Stomach (tissue), 9 donors: ENCODE data around the gene CLTA. TPM values are rescaled to one million over a fixed set of nuclear protein-coding genes. Genes with fewer than 3 reads are reported as not detected.

Experiments
- DNase-seq, 2 donors: peaks; one replicate each; pipeline versions ENCODE4 v3.0.0 to v3.0.0-alpha.2; 2013 to 2019
- H3K27ac ChIP-seq, 5 donors: fragments of 200-600 bp in 4 of 5; sonication (generic) in 4 of 5; one replicate each; pipeline ENCODE4 v1.5.1; 2013 to 2019; ENCODE audit warnings: mild to moderate bottlenecking in 1 of 5, moderate library complexity in 1 of 5
- H3K27me3 ChIP-seq, 3 donors: fragments of 200-600 bp; sonication (generic); one replicate each; pipeline ENCODE4 v1.5.1; 2017 to 2019; ENCODE audit warnings: mixed run types in 1 of 3
- H3K36me3 ChIP-seq, 4 donors: fragments of 200-600 bp; sonication (generic); 1 replicate in 3 of 4; 2 replicates in 1 of 4; pipeline ENCODE4 v1.5.1; 2016 to 2019
- H3K4me1 ChIP-seq, 4 donors: fragments of 200-600 bp; sonication (generic); one replicate each; pipeline ENCODE4 v1.5.1; 2016 to 2019
- H3K4me3 ChIP-seq, 4 donors: fragments of 200-600 bp; sonication (generic) in 3 of 4; one replicate each; pipeline ENCODE4 v1.5.1; 2016 to 2019; ENCODE audit warnings: mild to moderate bottlenecking in 1 of 4
- H3K9me3 ChIP-seq, 4 donors: fragments of 200-600 bp; sonication (generic); one replicate each; pipeline ENCODE4 v1.5.1; 2016 to 2019
- EP300 ChIP-seq: sonication (generic); formaldehyde crosslinking; IDR thresholded peaks from one replicate; pipeline ENCODE4 v1.6.1; 2017; ENCODE audit warnings: antibody characterized with exemption
- POLR2A ChIP-seq, 4 donors: fragments of 450-650 bp; IDR thresholded peaks; one replicate each; pipeline ENCODE4 v1.6.1; 2016; ENCODE audit warnings: antibody characterized with exemption in 4 of 4, control low read depth in 2 of 4, mild to moderate bottlenecking in 1 of 4, moderate library complexity in 1 of 4
- POLR2AphosphoS5 ChIP-seq, 3 donors: sonication (generic); formaldehyde crosslinking; IDR thresholded peaks; one replicate each; pipeline ENCODE4 v1.6.1; 2016; ENCODE audit warnings: antibody characterized with exemption in 3 of 3
- WGBS, 5 donors: extraction: QIAGEN DNeasy Blood & Tissue Kit in 3 of 5; methylation state at CpG; one replicate each; pipeline versions ENCODE4 v1.1.5 to v1.1.7; 2013 to 2018; 5-methylcytosine and 5-hydroxymethylcytosine counted together
- intact Hi-C: fragments of 100-400 bp; cut with DNase I; formaldehyde crosslinking; loops from one replicate; pipeline ENCODE4 v1.15.1; 2023; ENCODE audit warnings: low total_unique reads
- polyA plus RNA-seq, 3 donors: library from polyadenylated mRNA; stranded (reverse); fragments of 200-250 nt; gene quantifications; one replicate each; pipeline ENCODE4 v1.2.3, GENCODE V29; 2013
- total RNA-seq, 5 donors: library from RNA; depleted of rRNA; stranded (reverse); fragments of >200 nt; gene quantifications; one replicate each; pipeline versions ENCODE4 v1.1.0 to v1.2.3, GENCODE V29; 2014 to 2016
- TF ChIP-seq, protein P1 (sequence below), 7 experiments: fragments of 450-650 bp in 4 of 7; fragments of 200-600 bp in 3 of 7; sonication (generic) in 3 of 7; IDR thresholded peaks; one replicate each; pipeline ENCODE4 v1.5.1; 2016 to 2019; ENCODE audit warnings: antibody characterized with exemption in 7 of 7, control low read depth in 2 of 7, mild to moderate bottlenecking in 1 of 7
- donor health status: healthy with polysubstance abuse.
- donor health status: Bipolar disorder and iron deficiency.
- donor health status: healthy.

Gene CLTA
- total and polyA plus RNA-seq, 8 donors, result 25.1 to 890 (median 150) TPM

- TF ChIP-seq, protein P1, sequence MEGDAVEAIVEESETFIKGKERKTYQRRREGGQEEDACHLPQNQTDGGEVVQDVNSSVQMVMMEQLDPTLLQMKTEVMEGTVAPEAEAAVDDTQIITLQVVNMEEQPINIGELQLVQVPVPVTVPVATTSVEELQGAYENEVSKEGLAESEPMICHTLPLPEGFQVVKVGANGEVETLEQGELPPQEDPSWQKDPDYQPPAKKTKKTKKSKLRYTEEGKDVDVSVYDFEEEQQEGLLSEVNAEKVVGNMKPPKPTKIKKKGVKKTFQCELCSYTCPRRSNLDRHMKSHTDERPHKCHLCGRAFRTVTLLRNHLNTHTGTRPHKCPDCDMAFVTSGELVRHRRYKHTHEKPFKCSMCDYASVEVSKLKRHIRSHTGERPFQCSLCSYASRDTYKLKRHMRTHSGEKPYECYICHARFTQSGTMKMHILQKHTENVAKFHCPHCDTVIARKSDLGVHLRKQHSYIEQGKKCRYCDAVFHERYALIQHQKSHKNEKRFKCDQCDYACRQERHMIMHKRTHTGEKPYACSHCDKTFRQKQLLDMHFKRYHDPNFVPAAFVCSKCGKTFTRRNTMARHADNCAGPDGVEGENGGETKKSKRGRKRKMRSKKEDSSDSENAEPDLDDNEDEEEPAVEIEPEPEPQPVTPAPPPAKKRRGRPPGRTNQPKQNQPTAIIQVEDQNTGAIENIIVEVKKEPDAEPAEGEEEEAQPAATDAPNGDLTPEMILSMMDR (IDR thresholded peaks at IDR 0.05), result no peak
- WGBS, 5 donors, result 57 to 75% (median 63%) methylated on average over 13 of the region's 13 CpGs
- no peaks in the 10 kb centered on the region for H3K9me3 ChIP-seq
- intact Hi-C loops, result no loop called here
- DNase-seq, result no peak
- peaks cover 39 to 93% (median 88%) of the 10 kb centered on the region in 4 donors for H3K36me3 ChIP-seq
- no peak overlapping the region for H3K4me3 ChIP-seq
- H3K27me3 ChIP-seq, result no peaks in the 10 kb centered on the region
- no peak overlapping the region for H3K27ac ChIP-seq
- H3K4me1 ChIP-seq, result peaks cover 0 to 33% (median 18%) of the 10 kb centered on the region in 4 donors
Measured at GRCh38 chr9:36217256-36217968, 26.7 kb downstream of the CLTA start.

DNA sequence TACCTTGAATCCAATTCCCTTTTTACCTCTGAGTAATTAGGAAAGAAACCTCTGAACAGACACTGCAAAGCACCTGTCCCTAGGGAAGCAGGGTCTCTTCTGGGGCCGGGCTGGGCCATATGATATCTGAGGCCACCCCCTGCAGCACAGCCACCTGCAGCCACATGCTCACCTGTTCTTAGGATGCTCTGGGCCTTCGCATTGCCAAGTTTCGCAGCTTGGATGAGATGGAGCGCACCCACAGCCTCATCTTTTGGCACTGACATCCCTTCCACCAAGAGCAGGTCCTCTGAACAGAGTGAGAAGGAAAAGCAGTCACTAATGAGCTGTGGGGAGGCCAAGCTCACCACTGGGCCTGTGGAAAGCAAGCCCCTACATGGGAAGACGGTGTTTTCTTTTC is 27.3 kb downstream of the CLTA start:
- no peaks in the 10 kb centered on the region for H3K27me3 ChIP-seq
- intact Hi-C loops, result no loop called here
- H3K36me3 ChIP-seq, result peaks cover 39 to 93% (median 88%) of the 10 kb centered on the region in 4 donors
- H3K9me3 ChIP-seq, result no peaks in the 10 kb centered on the region
- H3K27ac ChIP-seq, result no peak overlapping the region
- no peak overlapping the region for H3K4me3 ChIP-seq
- DNase-seq, result no peak
- TF ChIP-seq, protein P1 (IDR thresholded peaks at IDR 0.05), result no peak
- TF ChIP-seq POLR2AphosphoS5 (IDR thresholded peaks at IDR 0.05) (no peak), POLR2A (IDR thresholded peaks at IDR 0.05) (no peak), EP300 (no peak)
- 86 to 96% (median 91%) methylated on average over 5 of the region's 5 CpGs for WGBS, 5 donors
- peaks cover 0 to 33% (median 17%) of the 10 kb centered on the region in 4 donors for H3K4me1 ChIP-seq

GRCh38 chr9:36218411-36218901 is 27.7 kb downstream of the CLTA start:
- Histone ChIP-seq H3K4me3 (no peak overlapping the region), H3K9me3 (no peaks in the 10 kb centered on the region), H3K36me3 (peaks cover 40 to 93% (median 88%) of the 10 kb centered on the region in 4 donors), H3K27me3 (no peaks in the 10 kb centered on the region), H3K4me1 (peaks cover 0 to 33% (median 15%) of the 10 kb centered on the region in 4 donors), H3K27ac (no peak overlapping the region)
- WGBS, 5 donors, result 73 to 91% (median 81%) methylated on average over 7 of the region's 7 CpGs
- no peak for DNase-seq
- TF ChIP-seq EP300, result no peak
- TF ChIP-seq POLR2AphosphoS5 (IDR thresholded peaks at IDR 0.05), result no peak
- TF ChIP-seq POLR2A (IDR thresholded peaks at IDR 0.05), result no peak
- TF ChIP-seq, protein P1 (IDR thresholded peaks at IDR 0.05), result no peak
- intact Hi-C loops, result no loop called here

DNA sequence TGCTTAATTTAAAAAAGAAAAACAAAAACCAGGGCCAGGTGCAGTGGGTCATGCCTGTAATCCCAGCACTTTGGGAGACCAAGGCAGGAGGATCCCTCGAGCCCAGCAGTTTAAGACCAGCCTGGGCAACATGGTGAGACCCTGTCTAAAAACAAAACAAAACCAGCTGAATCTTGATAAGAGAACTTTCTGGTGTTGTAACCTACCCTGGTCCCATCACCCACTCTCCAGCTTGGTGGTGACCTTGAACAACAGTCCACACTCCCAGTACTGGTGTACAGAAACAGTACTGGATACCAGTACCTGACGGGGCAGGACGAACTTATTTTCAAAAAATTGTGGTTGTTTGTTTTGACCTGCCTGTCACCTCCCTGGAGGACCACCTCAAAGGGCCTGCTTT is 30.9 kb downstream of the CLTA start:
- TF ChIP-seq, protein P1 (IDR thresholded peaks at IDR 0.05), result no peak
- TF ChIP-seq POLR2AphosphoS5 (IDR thresholded peaks at IDR 0.05), result no peak
- TF ChIP-seq EP300, result no peak
- no peak for TF ChIP-seq POLR2A (IDR thresholded peaks at IDR 0.05)
- DNase-seq, result no peak
- Histone ChIP-seq H3K36me3 (peaks cover 42 to 100% (median 98%) of the 10 kb centered on the region in 4 donors), H3K9me3 (no peaks in the 10 kb centered on the region), H3K4me1 (peaks cover 0 to 11% (median 0%) of the 10 kb centered on the region in 4 donors), H3K4me3 (no peak overlapping the region), H3K27ac (no peak overlapping the region), H3K27me3 (no peaks in the 10 kb centered on the region)
- intact Hi-C loops, result no loop called here
- 88 to 100% (median 98%) methylated on average over 3 of the region's 3 CpGs for WGBS, 5 donors
